ENCODE measurements around the gene XXYLT1. TPM values are rescaled to one million over a fixed set of nuclear protein-coding genes. Genes with fewer than 3 reads are reported as not detected.

The XXYLT1 gene
- total and polyA plus RNA-seq, 2 of the 8 experiments (the other 6 are each of a cell fraction or from before 2014, with no cell fraction given) = 18.9 to 23.8 TPM

- Histone ChIP-seq H2BK5ac (ENCODE audit: low read depth, low read length) (0 out of 2 replicates have a peak overlapping the region, but pooled peaks have one; percentile 14), H3K4ac (replicated peaks; ENCODE audit: insufficient read length, low read depth, low read length) (no peak overlapping the region), H3K79me2 (ENCODE audit: control insufficient read depth in 1 of 2, insufficient read depth in 2 of 2, low read length in 2 of 2) (peaks cover 0 to 4% of the 10 kb centered on the region in 2 experiments; a peak in 1 of 4 replicates), H3K56ac (replicated peaks; ENCODE audit: insufficient read length, low read depth, low read length) (no peak overlapping the region), H2BK20ac (ENCODE audit: low read length) (no peak overlapping the region), H4K5ac (ENCODE audit: insufficient read length, low read depth, low read length) (no peak overlapping the region), H3K4me3 (ENCODE audit: extremely low read depth in 1 of 4, insufficient read depth in 2 of 4, low read depth in 3 of 4, low read length in 4 of 4) (no peak overlapping the region), H2BK120ac (replicated peaks; ENCODE audit: low read depth, low read length) (no peak overlapping the region), H3K18ac (ENCODE audit: extremely low read depth, low read length) (no peak overlapping the region; the same call in 1 of the 2 replicates), H3K23me2 (ENCODE audit: low read depth, low read length) (peaks cover under 1% of the 10 kb centered on the region; the same call in 1 of the 2 replicates), H2BK12ac (ENCODE audit: low read depth, low read length) (no peak overlapping the region), H3K79me1 (ENCODE audit: low read depth, low read length) (peaks cover 6% of the 10 kb centered on the region), H4K20me1 (replicated peaks in 1 of 2; ENCODE audit: control insufficient read depth in 1 of 2, insufficient read depth in 2 of 2, low read length in 2 of 2) (peaks cover 0 to 9% of the 10 kb centered on the region in 2 experiments), H2AK5ac (ENCODE audit: low read depth, low read length) (no peak overlapping the region), H3K23ac (ENCODE audit: insufficient read length) (no peak overlapping the region), H2BK15ac (ENCODE audit: low read length) (no peak overlapping the region; the same call in 1 of the 2 replicates), H3K9me3 (ENCODE audit: insufficient read depth in 2 of 2, low read depth in 1 of 2, low read length in 1 of 2) (no peaks in the 10 kb centered on the region), H3K4me1 (replicated peaks in 1 of 4; ENCODE audit: control insufficient read depth in 3 of 4, insufficient read depth in 4 of 4, low read length in 3 of 4) (peaks cover 9 to 21% (median 12%) of the 10 kb centered on the region in 4 experiments), H3K36me3 (ENCODE audit: control insufficient read depth in 2 of 4, insufficient read depth in 4 of 4, low read length in 3 of 4) (no peaks in the 10 kb centered on the region), H2AFZ (ENCODE audit: low read length) (no peak overlapping the region), H4K91ac (replicated peaks; ENCODE audit: insufficient read length, low read length) (no peak overlapping the region), H3K4me2 (ENCODE audit: insufficient read depth in 1 of 2, low read depth in 2 of 2, low read length in 2 of 2) (no peak overlapping the region), H3K27ac (ENCODE audit: low read depth, low read length) (no peak overlapping the region; the same call in 1 of the 2 replicates), H4K8ac (ENCODE audit: extremely low read depth, insufficient read depth, low read length) (no peak overlapping the region), H3K9ac (replicated peaks in 1 of 4; ENCODE audit: extremely low read depth in 1 of 4, low read depth in 3 of 4, low read length in 3 of 4) (no peak overlapping the region), H3K14ac (ENCODE audit: insufficient read length) (no peak overlapping the region), H3K27me3 (replicated peaks in 1 of 4; ENCODE audit: control insufficient read depth in 3 of 4, extremely low read depth in 1 of 4, insufficient read depth in 3 of 4, low read length in 3 of 4) (no peaks in the 10 kb centered on the region)
- POLR2A ChIA-PET (ENCODE audit: partially characterized antibody) = interaction anchor here (1.1 kb wide), 2 partner anchors 29 to 40 kb away, joined by 3 read pairs; no protein-coding TSS in a partner anchor
- CTCF ChIA-PET (ENCODE audit: partially characterized antibody) = interaction anchor here (0.7 to 3.2 kb wide), 16 partner anchors 8 to 482 kb away, joined by 3 to 28 read pairs (median 4); no protein-coding TSS in a partner anchor
- no peak for DNase-seq (ENCODE audit: low read depth in 1 of 2, low spot score in 2 of 2)
- WGBS, 2 experiments (ENCODE audit: extremely low coverage in 1 of 2, insufficient coverage in 1 of 2, insufficient read length in 1 of 2, insufficient replicate concordance in 2 of 2, low coverage in 1 of 2, low lambda C conversion rate in 2 of 2, missing lambda C conversion rate in 1 of 2) = 88% methylated on average over 24 of the region's 24 CpGs; no CpG with 5 or more reads in 1 of the 2 experiments
- no peak for FAIRE-seq
- no peak for TF ChIP-seq CEBPB (IDR thresholded peaks at IDR 0.05; ENCODE audit: low read depth, low read length)
- no peak for TF ChIP-seq CTCF (IDR thresholded peaks at IDR 0.05; ENCODE audit: control extremely low read depth in 1 of 3, insufficient read depth in 1 of 3, low read depth in 1 of 3, low read length in 3 of 3)
- no peak for TF ChIP-seq TBP (IDR thresholded peaks at IDR 0.05; ENCODE audit: low read depth, low read length)
- no peak for TF ChIP-seq SAP30 (IDR thresholded peaks at IDR 0.05; ENCODE audit: insufficient read depth, insufficient replicate concordance, low read length)
- no peak for TF ChIP-seq SIRT6 (IDR thresholded peaks at IDR 0.05; ENCODE audit: low read length)
Observed at GRCh38 chr3:195115600-195116406, 155.2 kb downstream of the XXYLT1 start.
